KOPT-K1 (cell line): ENCODE results near the gene MEG3.
"Not testable (repeated sequence)": the region's sequence is repeated elsewhere in the genome, so short reads cannot be mapped to it uniquely, and the experiment has no call there.

ENCODE experiments used
- H3K27ac ChIP-seq: fragments of 200-600 bp; sonication (generic); 2 replicates; pipeline ENCODE4 v1.5.1; 2016; ENCODE audit warnings: antibody characterized with exemption, mild to moderate bottlenecking, low read depth, low read length; ENCODE audit not compliant: poor library complexity, severe bottlenecking
- H3K36me3 ChIP-seq: fragments of 200-600 bp; sonication (generic); 2 replicates; pipeline ENCODE4 v1.5.1; 2017; ENCODE audit warnings: antibody characterized with exemption, mild to moderate bottlenecking, low read length, moderate library complexity; ENCODE audit not compliant: insufficient read depth
- H3K9me3 ChIP-seq: fragments of 200-600 bp; sonication (generic); 2 replicates; pipeline ENCODE4 v1.5.1; 2017; ENCODE audit warnings: antibody characterized with exemption, low read length, mild to moderate bottlenecking; ENCODE audit not compliant: insufficient read depth, poor library complexity, severe bottlenecking

Gene MEG3

GRCh38 chr14:100785338-100785615 lies 40.6 kb upstream of the MEG3 start:
- H3K9me3 ChIP-seq: no peaks in the 10 kb centered on the region

GRCh38 chr14:100785626-100786025 lies 40.3 kb upstream of the MEG3 start:
- no peaks in the 10 kb centered on the region for H3K36me3 ChIP-seq
- no peak overlapping the region for H3K27ac ChIP-seq
- no peaks in the 10 kb centered on the region for H3K9me3 ChIP-seq

More at GRCh38 chr14:100785338-100785615, 40.6 kb upstream of the MEG3 start:
- no peaks in the 10 kb centered on the region for H3K36me3 ChIP-seq
- H3K27ac ChIP-seq: no peak overlapping the region

GRCh38 chr14:100786131-100786530 lies 39.8 kb upstream of the MEG3 start:
- no peaks in the 10 kb centered on the region for H3K9me3 ChIP-seq
- H3K27ac ChIP-seq: no peak overlapping the region
- H3K36me3 ChIP-seq: no peaks in the 10 kb centered on the region

- no peak overlapping the region for H3K27ac ChIP-seq
- H3K9me3 ChIP-seq: no peaks in the 10 kb centered on the region
- H3K36me3 ChIP-seq: no peaks in the 10 kb centered on the region
These were observed 39.2 kb upstream of the MEG3 start for GRCh38 chr14:100786576-100787219.

- Histone ChIP-seq H3K9me3 (no peaks in the 10 kb centered on the region), H3K36me3 (no peaks in the 10 kb centered on the region), H3K27ac (no peak overlapping the region)
These were observed 38.3 kb upstream of the MEG3 start for GRCh38 chr14:100787659-100788058.

GRCh38 chr14:100788517-100788916 lies 37.4 kb upstream of the MEG3 start:
- no peaks in the 10 kb centered on the region for H3K9me3 ChIP-seq
- no peak overlapping the region for H3K27ac ChIP-seq
- H3K36me3 ChIP-seq: no peaks in the 10 kb centered on the region

GRCh38 chr14:100788942-100789341 lies 37.0 kb upstream of the MEG3 start:
- Histone ChIP-seq H3K27ac (no peak overlapping the region), H3K36me3 (no peaks in the 10 kb centered on the region), H3K9me3 (no peaks in the 10 kb centered on the region)

- Histone ChIP-seq H3K36me3 (no peaks in the 10 kb centered on the region), H3K9me3 (no peaks in the 10 kb centered on the region), H3K27ac (no peak overlapping the region)
These were observed 36.2 kb upstream of the MEG3 start for GRCh38 chr14:100789460-100790417.

- Histone ChIP-seq H3K27ac (no peak overlapping the region), H3K36me3 (no peaks in the 10 kb centered on the region), H3K9me3 (no peaks in the 10 kb centered on the region)
These were observed 35.2 kb upstream of the MEG3 start for GRCh38 chr14:100790502-100791347.

GRCh38 chr14:100791348-100791735 lies 34.6 kb upstream of the MEG3 start:
- Histone ChIP-seq H3K36me3 (no peaks in the 10 kb centered on the region), H3K9me3 (no peaks in the 10 kb centered on the region), H3K27ac (no peak overlapping the region)

GRCh38 chr14:100791995-100792394 lies 33.9 kb upstream of the MEG3 start:
- no peak overlapping the region for H3K27ac ChIP-seq
- H3K9me3 ChIP-seq: no peaks in the 10 kb centered on the region
- no peaks in the 10 kb centered on the region for H3K36me3 ChIP-seq

GRCh38 chr14:100796946-100797345 lies 29.0 kb upstream of the MEG3 start:
- H3K36me3 ChIP-seq: no peaks in the 10 kb centered on the region

GRCh38 chr14:100800041-100800440 lies 25.9 kb upstream of the MEG3 start:
- Histone ChIP-seq H3K27ac (no peak overlapping the region), H3K9me3 (peaks cover 5% of the 10 kb centered on the region), H3K36me3 (no peaks in the 10 kb centered on the region)

More at GRCh38 chr14:100796946-100797345, 29.0 kb upstream of the MEG3 start:
- H3K27ac ChIP-seq: no peak overlapping the region
- H3K9me3 ChIP-seq: no peaks in the 10 kb centered on the region

GRCh38 chr14:100801433-100801832 lies 24.5 kb upstream of the MEG3 start:
- not testable (repeated sequence) for H3K27ac ChIP-seq, H3K36me3 ChIP-seq, H3K9me3 ChIP-seq

- no peak overlapping the region for H3K27ac ChIP-seq
- H3K36me3 ChIP-seq: no peaks in the 10 kb centered on the region
- H3K9me3 ChIP-seq: peaks cover 7% of the 10 kb centered on the region
These were observed 23.7 kb upstream of the MEG3 start for GRCh38 chr14:100802179-100802578.
